WTC11 (cell line): Measurements from ENCODE around the gene ACBD4. TPM values are rescaled to one million over a fixed set of nuclear protein-coding genes. Genes with fewer than 3 reads are reported as not detected.

Experiments used
- ATAC-seq: fragments of 200-7000 bp; cut with Tn5 transposase; 2 replicates; pipeline ENCODE4 v1.10.0; 2021; ENCODE audit warnings: mild to moderate bottlenecking, moderate library complexity
- CTCF ChIA-PET: fragments of 300-600 bp; sonication (Branson Sonifier 250); formaldehyde crosslinking; loops from one replicate; lab custom pipeline; 2021; ENCODE audit warnings: antibody characterized with exemption; lab: Charles Lee
- POLR2A ChIA-PET: fragments of 350-600 bp; sonication (Branson Sonifier 250); formaldehyde crosslinking; loops from one replicate; lab custom pipeline; 2021; ENCODE audit warnings: antibody characterized with exemption; lab: Charles Lee
- DNase-seq: peaks from one replicate; pipeline ENCODE4 v3.0.0; 2021; ENCODE audit warnings: low spot score
- H3K27ac Mint-ChIP-seq: 2 replicates; pipeline ENCODE4 v1.8.0; 2021; ENCODE audit warnings: mixed read lengths
- H3K27me3 Mint-ChIP-seq: 2 replicates; pipeline ENCODE4 v1.8.0; 2021; ENCODE audit warnings: low read depth, mild to moderate bottlenecking, moderate library complexity, mixed read lengths
- H3K36me3 Mint-ChIP-seq: 2 replicates; pipeline ENCODE4 v1.8.0; 2021; ENCODE audit warnings: mixed read lengths
- H3K4me1 Mint-ChIP-seq: 2 replicates; pipeline ENCODE4 v1.8.0; 2022; ENCODE audit warnings: mixed read lengths
- H3K4me3 Mint-ChIP-seq: 2 replicates; pipeline ENCODE4 v1.8.0; 2021; ENCODE audit warnings: mild to moderate bottlenecking, moderate library complexity, mixed read lengths
- H3K9me3 Mint-ChIP-seq: 2 replicates; pipeline ENCODE4 v1.8.0; 2021; ENCODE audit warnings: mixed read lengths
- ARID4B ChIP-seq: sonication (generic); formaldehyde crosslinking; IDR thresholded peaks from 2 replicates; pipeline ENCODE4 v1.8.0; 2023; ENCODE audit warnings: missing genetic modification reagents, mild to moderate bottlenecking, borderline replicate concordance
- ATF1 ChIP-seq: sonication (generic); formaldehyde crosslinking; IDR thresholded peaks from 2 replicates; pipeline ENCODE4 v1.8.1; 2023; ENCODE audit warnings: mild to moderate bottlenecking, moderate library complexity, missing genetic modification reagents
- CREB1 ChIP-seq: sonication (generic); formaldehyde crosslinking; IDR thresholded peaks from 2 replicates; pipeline ENCODE4 v1.8.0; 2023; ENCODE audit warnings: mild to moderate bottlenecking, missing genetic modification reagents
- CREM ChIP-seq: sonication (generic); formaldehyde crosslinking; IDR thresholded peaks from 2 replicates; pipeline ENCODE4 v1.8.1; 2022; ENCODE audit warnings: mild to moderate bottlenecking, missing genetic modification reagents, moderate library complexity
- ELF4 ChIP-seq: sonication (generic); formaldehyde crosslinking; IDR thresholded peaks from 2 replicates; pipeline ENCODE4 v1.8.1; 2022; ENCODE audit warnings: low read depth, mild to moderate bottlenecking, moderate library complexity, missing genetic modification reagents
- GTF2I ChIP-seq: fragments of 250-450 bp; sonication (Bioruptor Pico); conservative IDR thresholded peaks from 2 replicates; pipeline ENCODE4 v1.4.0; 2021; ENCODE audit warnings: mild to moderate bottlenecking
- HMGA2 ChIP-seq: fragments of 250-450 bp; sonication (Bioruptor Pico); IDR thresholded peaks from 2 replicates; pipeline ENCODE4 v1.4.0; 2021; ENCODE audit warnings: mild to moderate bottlenecking, moderate library complexity
- JUN ChIP-seq: sonication (generic); formaldehyde crosslinking; IDR thresholded peaks from 2 replicates; pipeline ENCODE4 v1.8.0; 2023; ENCODE audit warnings: mild to moderate bottlenecking, missing genetic modification reagents
- MXD4 ChIP-seq: fragments of 250-450 bp; sonication (Bioruptor Pico); IDR thresholded peaks from 2 replicates; pipeline ENCODE4 v1.8.0; 2021; ENCODE audit warnings: mild to moderate bottlenecking, moderate library complexity, borderline replicate concordance
- MYBL2 ChIP-seq: sonication (generic); formaldehyde crosslinking; IDR thresholded peaks from 2 replicates; pipeline ENCODE4 v1.8.1; 2023; ENCODE audit warnings: mild to moderate bottlenecking, moderate library complexity, missing genetic modification reagents
- NR2C2 ChIP-seq: sonication (generic); formaldehyde crosslinking; IDR thresholded peaks from 2 replicates; pipeline ENCODE4 v1.8.0; 2022; ENCODE audit warnings: mild to moderate bottlenecking, missing genetic modification reagents
- SMAD3 ChIP-seq: sonication (generic); formaldehyde crosslinking; IDR thresholded peaks from 2 replicates; pipeline ENCODE4 v1.8.0; 2022; ENCODE audit warnings: missing genetic modification reagents, mild to moderate bottlenecking, borderline replicate concordance
- TEAD4 ChIP-seq: sonication (generic); formaldehyde crosslinking; IDR thresholded peaks from 2 replicates; pipeline ENCODE4 v1.8.0; 2022; ENCODE audit warnings: mild to moderate bottlenecking, missing genetic modification reagents
- ZBTB21 ChIP-seq: sonication (generic); formaldehyde crosslinking; IDR thresholded peaks from 2 replicates; pipeline ENCODE4 v1.8.1; 2023; ENCODE audit warnings: mild to moderate bottlenecking, missing genetic modification reagents, borderline replicate concordance
- ZBTB43 ChIP-seq: sonication (generic); formaldehyde crosslinking; IDR thresholded peaks from 2 replicates; pipeline ENCODE4 v1.8.1; 2023; ENCODE audit warnings: mild to moderate bottlenecking, missing genetic modification reagents
- ZNF317 ChIP-seq: sonication (generic); formaldehyde crosslinking; IDR thresholded peaks from 2 replicates; pipeline ENCODE4 v1.8.1; 2023; ENCODE audit warnings: low read depth, mild to moderate bottlenecking, moderate library complexity, missing genetic modification reagents, borderline replicate concordance
- total RNA-seq: library from RNA; stranded (reverse); gene quantifications from 3 replicates; pipeline ENCODE4 v1.2.3, GENCODE V29; 2021
- TF ChIP-seq, protein P1 (sequence below): sonication (generic); formaldehyde crosslinking; IDR thresholded peaks from 2 replicates; pipeline ENCODE4 v1.8.1; 2022; ENCODE audit warnings: low read depth, missing genetic modification reagents, borderline replicate concordance
- TF ChIP-seq, protein P2 (sequence below): sonication (generic); formaldehyde crosslinking; IDR thresholded peaks from 2 replicates; pipeline ENCODE4 v1.8.0; 2022; ENCODE audit warnings: mild to moderate bottlenecking, missing genetic modification reagents
- TF ChIP-seq, protein P3 (sequence below): sonication (generic); formaldehyde crosslinking; IDR thresholded peaks from 2 replicates; pipeline ENCODE4 v1.8.1; 2023; ENCODE audit warnings: mild to moderate bottlenecking, missing genetic modification reagents, moderate library complexity

The ACBD4 gene
- total RNA-seq, 1 experiment from 2014 or later: 12.7 TPM

DNA sequence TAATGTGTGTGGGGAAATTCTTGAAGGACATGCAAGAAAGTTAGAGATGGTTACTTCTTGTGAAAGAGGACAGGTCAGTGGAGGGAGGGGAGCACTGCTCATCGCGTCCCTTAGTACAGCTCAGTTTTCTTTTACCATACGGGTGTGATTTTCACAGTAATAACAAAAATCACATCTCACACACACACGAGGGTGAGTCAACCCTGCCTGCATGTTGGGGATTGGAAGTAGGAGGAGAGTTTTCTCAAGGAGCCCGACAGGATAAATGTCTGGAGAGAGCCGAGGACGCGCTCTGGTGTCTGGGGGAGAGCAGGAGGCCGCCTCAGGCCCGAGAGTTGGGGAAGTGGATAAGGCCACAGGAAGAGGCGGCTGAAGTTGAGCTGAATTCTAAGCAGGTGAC, 19.6 kb upstream of the ACBD4 start (continued):
- TF ChIP-seq ZNF317 (CRISPR knock-in tag): no peak
- no peak for TF ChIP-seq ARID4B (CRISPR knock-in tag)
- TF ChIP-seq CREB1 (CRISPR knock-in tag): no peak

- Mint-ChIP-seq H3K36me3 (no peaks in the 10 kb centered on the region), H3K4me1 (peaks cover 14% of the 10 kb centered on the region), H3K27ac (no peak overlapping the region), H3K27me3 (no peaks in the 10 kb centered on the region), H3K9me3 (no peaks in the 10 kb centered on the region), H3K4me3 (no peak overlapping the region)
- CTCF ChIA-PET: interaction anchor here (0.9 to 3.0 kb wide), 6 partner anchors 13 to 206 kb away, joined by 4 to 24 read pairs (median 6); partner anchors contain the start of genes ACBD4 and PLCD3
- no peak for DNase-seq
- POLR2A ChIA-PET: no interaction called here
- ATAC-seq: no peak; the same call in 1 of the 2 replicates
- TF ChIP-seq MYBL2 (CRISPR knock-in tag) (no peak), ATF1 (CRISPR knock-in tag) (no peak), HMGA2 (no peak), GTF2I (CRISPR knock-in tag) (no peak), TEAD4 (no peak), CREM (CRISPR knock-in tag) (no peak), SMAD3 (CRISPR knock-in tag) (no peak), ZBTB43 (CRISPR knock-in tag) (no peak), CREB1 (CRISPR knock-in tag) (no peak), ELF4 (CRISPR knock-in tag) (no peak), JUN (CRISPR knock-in tag) (no peak), MXD4 (no peak), ZBTB21 (no peak), NR2C2 (CRISPR knock-in tag) (no peak)
- TF ChIP-seq, protein P1, sequence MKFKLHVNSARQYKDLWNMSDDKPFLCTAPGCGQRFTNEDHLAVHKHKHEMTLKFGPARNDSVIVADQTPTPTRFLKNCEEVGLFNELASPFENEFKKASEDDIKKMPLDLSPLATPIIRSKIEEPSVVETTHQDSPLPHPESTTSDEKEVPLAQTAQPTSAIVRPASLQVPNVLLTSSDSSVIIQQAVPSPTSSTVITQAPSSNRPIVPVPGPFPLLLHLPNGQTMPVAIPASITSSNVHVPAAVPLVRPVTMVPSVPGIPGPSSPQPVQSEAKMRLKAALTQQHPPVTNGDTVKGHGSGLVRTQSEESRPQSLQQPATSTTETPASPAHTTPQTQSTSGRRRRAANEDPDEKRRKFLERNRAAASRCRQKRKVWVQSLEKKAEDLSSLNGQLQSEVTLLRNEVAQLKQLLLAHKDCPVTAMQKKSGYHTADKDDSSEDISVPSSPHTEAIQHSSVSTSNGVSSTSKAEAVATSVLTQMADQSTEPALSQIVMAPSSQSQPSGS (CRISPR knock-in tag): no peak
- TF ChIP-seq, protein P2, sequence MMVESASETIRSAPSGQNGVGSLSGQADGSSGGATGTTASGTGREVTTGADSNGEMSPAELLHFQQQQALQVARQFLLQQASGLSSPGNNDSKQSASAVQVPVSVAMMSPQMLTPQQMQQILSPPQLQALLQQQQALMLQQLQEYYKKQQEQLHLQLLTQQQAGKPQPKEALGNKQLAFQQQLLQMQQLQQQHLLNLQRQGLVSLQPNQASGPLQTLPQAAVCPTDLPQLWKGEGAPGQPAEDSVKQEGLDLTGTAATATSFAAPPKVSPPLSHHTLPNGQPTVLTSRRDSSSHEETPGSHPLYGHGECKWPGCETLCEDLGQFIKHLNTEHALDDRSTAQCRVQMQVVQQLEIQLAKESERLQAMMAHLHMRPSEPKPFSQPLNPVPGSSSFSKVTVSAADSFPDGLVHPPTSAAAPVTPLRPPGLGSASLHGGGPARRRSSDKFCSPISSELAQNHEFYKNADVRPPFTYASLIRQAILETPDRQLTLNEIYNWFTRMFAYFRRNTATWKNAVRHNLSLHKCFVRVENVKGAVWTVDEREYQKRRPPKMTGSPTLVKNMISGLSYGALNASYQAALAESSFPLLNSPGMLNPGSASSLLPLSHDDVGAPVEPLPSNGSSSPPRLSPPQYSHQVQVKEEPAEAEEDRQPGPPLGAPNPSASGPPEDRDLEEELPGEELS (CRISPR knock-in tag): no peak
- TF ChIP-seq, protein P3, sequence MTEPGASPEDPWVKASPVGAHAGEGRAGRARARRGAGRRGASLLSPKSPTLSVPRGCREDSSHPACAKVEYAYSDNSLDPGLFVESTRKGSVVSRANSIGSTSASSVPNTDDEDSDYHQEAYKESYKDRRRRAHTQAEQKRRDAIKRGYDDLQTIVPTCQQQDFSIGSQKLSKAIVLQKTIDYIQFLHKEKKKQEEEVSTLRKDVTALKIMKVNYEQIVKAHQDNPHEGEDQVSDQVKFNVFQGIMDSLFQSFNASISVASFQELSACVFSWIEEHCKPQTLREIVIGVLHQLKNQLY (CRISPR knock-in tag): no peak
Measured at GRCh38 chr17:45116434-45117016, 19.0 kb upstream of the ACBD4 start.
